Mesothelial cell of epicardium (in vitro differentiated cells): Measurements from ENCODE around the gene ANAPC13. TPM values are rescaled to one million over a fixed set of nuclear protein-coding genes. Genes with fewer than 3 reads are reported as not detected.

Source experiments
- DNase-seq, 2 experiments: peaks; one replicate each; pipeline ENCODE4 v3.0.0; 2021; ENCODE audit warnings: low spot score in 2 of 2; ENCODE audit not compliant: unreplicated experiment in 2 of 2
- H3K27ac Mint-ChIP-seq: 2 replicates; pipeline ENCODE4 v1.8.0; 2021; ENCODE audit warnings: mixed read lengths
- H3K27me3 Mint-ChIP-seq: 2 replicates; pipeline ENCODE4 v1.8.0; 2021; ENCODE audit warnings: low read depth, mixed read lengths
- H3K36me3 Mint-ChIP-seq: 2 replicates; pipeline ENCODE4 v1.8.0; 2021; ENCODE audit warnings: mixed read lengths
- H3K4me1 Mint-ChIP-seq: 2 replicates; pipeline ENCODE4 v1.8.0; 2021; ENCODE audit warnings: mixed read lengths
- H3K4me3 Mint-ChIP-seq: 2 replicates; pipeline ENCODE4 v1.8.0; 2021; ENCODE audit warnings: mild to moderate bottlenecking, moderate library complexity, mixed read lengths
- H3K9me3 Mint-ChIP-seq: 2 replicates; pipeline ENCODE4 v1.8.0; 2021; ENCODE audit warnings: mixed read lengths
- total RNA-seq: library from RNA; stranded (reverse); gene quantifications from 3 replicates; pipeline ENCODE4 v1.2.1, GENCODE V29; 2021
- TF ChIP-seq, protein P1 (sequence below): fragments of 200-600 bp; sonication (generic); IDR thresholded peaks from one replicate; pipeline ENCODE4 v1.5.0; 2021; ENCODE audit warnings: antibody characterized with exemption; ENCODE audit not compliant: unreplicated experiment

ANAPC13 gene
- total RNA-seq, 1 donor from 2014 or later, result 63.1 TPM

DNA sequence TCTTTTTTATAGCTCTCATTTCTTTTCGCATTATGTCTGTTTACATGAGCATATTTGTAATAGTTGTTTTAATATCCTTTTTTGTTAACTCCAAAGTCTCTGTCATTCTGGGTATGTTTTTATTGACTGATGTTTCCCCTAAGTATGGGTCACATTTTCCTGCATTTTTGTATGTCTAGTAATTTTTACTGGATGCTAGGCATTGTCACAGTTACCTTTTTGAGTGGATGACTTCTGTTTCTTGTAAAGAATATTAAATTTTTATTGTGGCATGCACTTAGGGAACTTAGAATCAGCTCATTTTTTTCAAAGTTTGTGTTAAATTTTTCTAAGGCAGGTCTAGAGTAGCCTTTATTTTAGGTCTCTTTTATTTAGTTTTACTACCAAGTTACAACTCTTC, 40.7 kb downstream of the ANAPC13 start:
- H3K27me3 Mint-ChIP-seq, result no peaks in the 10 kb centered on the region
- H3K36me3 Mint-ChIP-seq, result peaks cover 4% of the 10 kb centered on the region
- no peak overlapping the region for H3K27ac Mint-ChIP-seq
- TF ChIP-seq, protein P1, sequence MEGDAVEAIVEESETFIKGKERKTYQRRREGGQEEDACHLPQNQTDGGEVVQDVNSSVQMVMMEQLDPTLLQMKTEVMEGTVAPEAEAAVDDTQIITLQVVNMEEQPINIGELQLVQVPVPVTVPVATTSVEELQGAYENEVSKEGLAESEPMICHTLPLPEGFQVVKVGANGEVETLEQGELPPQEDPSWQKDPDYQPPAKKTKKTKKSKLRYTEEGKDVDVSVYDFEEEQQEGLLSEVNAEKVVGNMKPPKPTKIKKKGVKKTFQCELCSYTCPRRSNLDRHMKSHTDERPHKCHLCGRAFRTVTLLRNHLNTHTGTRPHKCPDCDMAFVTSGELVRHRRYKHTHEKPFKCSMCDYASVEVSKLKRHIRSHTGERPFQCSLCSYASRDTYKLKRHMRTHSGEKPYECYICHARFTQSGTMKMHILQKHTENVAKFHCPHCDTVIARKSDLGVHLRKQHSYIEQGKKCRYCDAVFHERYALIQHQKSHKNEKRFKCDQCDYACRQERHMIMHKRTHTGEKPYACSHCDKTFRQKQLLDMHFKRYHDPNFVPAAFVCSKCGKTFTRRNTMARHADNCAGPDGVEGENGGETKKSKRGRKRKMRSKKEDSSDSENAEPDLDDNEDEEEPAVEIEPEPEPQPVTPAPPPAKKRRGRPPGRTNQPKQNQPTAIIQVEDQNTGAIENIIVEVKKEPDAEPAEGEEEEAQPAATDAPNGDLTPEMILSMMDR, result no peak
- H3K4me3 Mint-ChIP-seq, result no peak overlapping the region
- no peak for DNase-seq
- H3K9me3 Mint-ChIP-seq, result peaks cover 15% of the 10 kb centered on the region
- H3K4me1 Mint-ChIP-seq, result peaks cover 28% of the 10 kb centered on the region

DNA sequence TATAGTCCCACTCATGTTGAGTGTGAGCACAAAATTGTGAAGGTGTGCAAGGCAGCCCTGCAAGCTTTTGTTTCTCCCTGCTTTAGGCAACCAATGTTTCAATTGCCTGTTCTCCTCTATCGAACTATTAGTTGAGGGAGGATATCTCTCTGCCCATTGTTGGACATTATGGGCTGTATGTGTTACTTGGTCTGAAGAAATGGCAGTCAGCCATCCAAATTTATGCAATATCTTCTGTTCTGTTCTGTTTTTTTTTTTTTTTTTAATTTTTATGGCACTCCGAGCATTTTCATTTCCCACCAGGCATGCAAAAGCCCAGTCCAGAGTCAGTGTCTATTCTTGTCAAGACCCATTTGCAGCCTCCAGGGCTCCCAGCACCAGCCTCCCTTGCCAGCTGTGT, 44.0 kb downstream of the ANAPC13 start:
- peaks cover 4% of the 10 kb centered on the region for H3K36me3 Mint-ChIP-seq
- peaks cover 14% of the 10 kb centered on the region for H3K4me1 Mint-ChIP-seq
- H3K27me3 Mint-ChIP-seq, result no peaks in the 10 kb centered on the region
- peaks cover 15% of the 10 kb centered on the region for H3K9me3 Mint-ChIP-seq
- no peak for DNase-seq
- H3K27ac Mint-ChIP-seq, result no peak overlapping the region
- TF ChIP-seq, protein P1, result no peak
- H3K4me3 Mint-ChIP-seq, result no peak overlapping the region

DNA sequence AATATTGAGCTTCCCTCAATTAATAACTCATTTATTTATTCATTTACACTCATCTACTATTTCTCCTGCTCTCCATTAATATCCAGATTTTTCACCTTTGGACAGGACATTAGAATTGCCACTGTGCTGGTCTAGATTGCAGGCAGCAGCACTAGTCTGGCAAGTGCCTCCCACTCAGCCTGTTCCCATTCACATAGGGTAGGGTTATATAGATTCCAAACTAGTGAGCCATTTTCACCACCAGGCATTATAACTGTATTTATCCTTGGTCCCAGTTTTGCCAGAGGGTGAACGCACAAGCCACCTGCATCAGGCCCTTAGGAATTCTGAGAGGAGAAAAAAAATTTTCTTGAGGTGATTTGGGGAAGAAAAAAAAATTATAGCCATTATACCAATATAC, 44.5 kb downstream of the ANAPC13 start:
- Mint-ChIP-seq H3K27ac (no peak overlapping the region), H3K9me3 (peaks cover 15% of the 10 kb centered on the region), H3K4me3 (no peak overlapping the region), H3K36me3 (peaks cover 4% of the 10 kb centered on the region), H3K27me3 (no peaks in the 10 kb centered on the region), H3K4me1 (peaks cover 11% of the 10 kb centered on the region)
- TF ChIP-seq, protein P1, result no peak
- DNase-seq, result peak in 1 of 2 experiments; percentile 6

DNA sequence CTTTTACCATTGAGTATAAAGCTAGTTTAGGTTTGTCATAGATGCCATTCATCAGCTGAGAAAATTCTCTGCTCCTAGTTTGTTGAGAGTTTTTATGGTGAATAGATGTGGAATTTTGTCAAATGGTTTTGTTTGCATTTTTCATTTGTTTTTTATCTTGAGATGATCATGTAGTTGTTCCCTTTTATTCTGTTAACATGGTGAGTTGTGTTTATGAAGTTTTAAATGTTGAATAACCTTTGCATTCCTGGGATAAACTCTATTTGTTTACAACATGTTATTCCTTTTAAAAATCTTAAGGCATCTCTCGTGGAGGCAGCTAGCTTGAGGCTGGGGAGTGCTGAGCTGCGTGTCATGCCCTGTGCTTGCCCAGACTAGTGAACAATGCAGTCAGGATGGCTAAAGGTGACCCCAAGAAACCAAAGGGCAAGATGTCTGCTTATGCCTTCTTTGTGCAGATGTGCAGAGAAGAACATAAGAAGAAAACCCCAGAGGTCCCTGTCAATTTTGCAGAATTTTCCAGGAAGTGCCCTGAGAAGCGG, 48.5 kb downstream of the ANAPC13 start:
- Mint-ChIP-seq H3K4me1 (peaks cover 10% of the 10 kb centered on the region), H3K9me3 (no peaks in the 10 kb centered on the region), H3K27me3 (peaks cover 2% of the 10 kb centered on the region), H3K27ac (peak overlapping the region; percentile 22), H3K4me3 (no peak overlapping the region), H3K36me3 (no peaks in the 10 kb centered on the region)
- DNase-seq, result no peak
- TF ChIP-seq, protein P1, result no peak

DNA sequence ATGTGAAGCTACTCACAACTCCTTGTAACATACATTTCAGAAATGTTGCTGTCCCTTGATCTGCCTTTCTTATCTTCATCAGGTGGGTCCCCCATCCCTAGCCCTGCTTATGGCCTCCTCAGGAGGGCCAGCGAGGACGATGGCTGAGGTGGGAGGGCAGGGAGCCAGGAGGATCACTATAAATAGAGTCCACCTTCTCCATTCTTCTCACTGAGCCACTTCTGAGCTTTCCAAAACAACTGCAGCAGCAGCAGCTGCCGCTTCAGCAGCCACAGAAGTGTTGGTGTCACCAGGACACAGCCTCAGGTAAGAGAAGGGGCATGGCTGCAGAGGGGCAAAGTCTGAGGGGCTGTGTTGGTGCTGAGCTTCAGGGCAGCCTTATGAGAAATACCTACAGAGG, 53.5 kb downstream of the ANAPC13 start:
- DNase-seq, result no peak
- TF ChIP-seq, protein P1, result no peak
- Mint-ChIP-seq H3K9me3 (no peaks in the 10 kb centered on the region), H3K27me3 (peaks cover 2% of the 10 kb centered on the region), H3K27ac (no peak overlapping the region), H3K36me3 (no peaks in the 10 kb centered on the region), H3K4me3 (no peak overlapping the region), H3K4me1 (peaks cover 18% of the 10 kb centered on the region)
